MCF 10A (cell line): ENCODE results near the gene VILL. TPM values are rescaled to one million over a fixed set of nuclear protein-coding genes. Genes with fewer than 3 reads are reported as not detected.

Source experiments
- BruUV-seq: library from RNA; stranded (reverse); fragments of 400-500 nt; replicated peaks from 2 replicates; lab custom pipeline; 2021; lab: Mats Ljungman, UMichigan
- CTCF ChIA-PET: fragments of 300-600 bp; sonication (Branson Sonifier 250); formaldehyde crosslinking; extraction: SDS; loops from one replicate; lab custom pipeline; 2021; ENCODE audit warnings: antibody characterized with exemption, inconsistent platforms; lab: Yijun Ruan, JAX
- POLR2A ChIA-PET: fragments of 300-600, 350-650 bp; sonication (Branson Sonifier 250); formaldehyde crosslinking; extraction: SDS; loops from one replicate; lab custom pipeline; 2020; ENCODE audit warnings: antibody characterized with exemption, inconsistent platforms; lab: Yijun Ruan, JAX
- DNase-seq: peaks from one replicate; pipeline ENCODE4 v3.0.0-alpha.2; 2018; ENCODE audit not compliant: unreplicated experiment
- H3K27ac Mint-ChIP-seq: one replicate; pipeline ENCODE4 v1.8.0; 2022; ENCODE audit warnings: mild to moderate bottlenecking, low read depth, mixed read lengths; ENCODE audit not compliant: unreplicated experiment
- H3K27me3 Mint-ChIP-seq: one replicate; pipeline ENCODE4 v1.8.0; 2022; ENCODE audit warnings: mixed read lengths; ENCODE audit not compliant: insufficient read depth, unreplicated experiment
- H3K36me3 Mint-ChIP-seq: one replicate; pipeline ENCODE4 v1.8.0; 2022; ENCODE audit warnings: mild to moderate bottlenecking, moderate library complexity, mixed read lengths; ENCODE audit not compliant: insufficient read depth, unreplicated experiment
- H3K4me1 Mint-ChIP-seq: one replicate; pipeline ENCODE4 v1.8.0; 2022; ENCODE audit warnings: mixed read lengths; ENCODE audit not compliant: insufficient read depth, unreplicated experiment
- H3K4me3 Mint-ChIP-seq: one replicate; pipeline ENCODE4 v1.8.0; 2022; ENCODE audit warnings: mild to moderate bottlenecking, moderate library complexity, mixed read lengths; ENCODE audit not compliant: unreplicated experiment
- H3K9me3 Mint-ChIP-seq: one replicate; pipeline ENCODE4 v1.8.0; 2022; ENCODE audit warnings: mixed read lengths; ENCODE audit not compliant: unreplicated experiment
- intact Hi-C: fragments of 100-400 bp; cut with micrococcal nuclease; formaldehyde crosslinking; loops from 2 replicates; pipeline ENCODE4 v1.14.1; 2022
- total RNA-seq: library from RNA; stranded (reverse); gene quantifications from 2 replicates; pipeline ENCODE4 v1.2.3, GENCODE V29; 2022
- TF ChIP-seq, protein P1 (sequence below): fragments of 200-600 bp; IDR thresholded peaks from one replicate; pipeline ENCODE4 v1.8.0; 2022; ENCODE audit warnings: antibody characterized with exemption, mild to moderate bottlenecking; ENCODE audit not compliant: unreplicated experiment

Gene VILL
- total RNA-seq, 1 experiment from 2014 or later: not detected

DNA sequence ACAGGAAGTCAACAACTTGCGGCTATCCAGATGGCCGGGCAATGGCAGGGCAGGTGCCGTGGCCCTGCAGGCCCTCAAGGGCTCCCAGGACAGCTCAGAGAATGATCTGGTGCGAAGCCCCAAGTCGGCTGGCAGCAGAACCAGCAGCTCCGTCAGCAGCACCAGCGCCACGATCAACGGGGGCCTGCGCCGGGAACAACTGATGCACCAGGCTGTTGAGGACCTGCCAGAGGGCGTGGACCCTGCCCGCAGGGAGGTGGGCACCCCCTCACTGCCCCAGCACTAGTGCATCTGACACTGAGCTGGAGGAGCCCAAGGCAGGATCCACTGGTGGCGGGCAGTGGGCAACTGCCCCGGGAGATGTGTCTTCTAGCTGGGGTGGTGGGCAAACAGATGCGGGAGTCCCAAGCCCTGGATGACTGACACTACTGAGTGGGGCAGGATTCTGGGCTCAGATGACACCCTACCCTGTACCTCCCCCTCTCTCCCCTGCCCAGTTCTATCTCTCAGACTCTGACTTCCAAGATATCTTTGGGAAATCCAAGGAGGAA is 15.9 kb downstream of the VILL start:
- no peak overlapping the region for H3K4me3 Mint-ChIP-seq
- POLR2A ChIA-PET: no interaction called here
- CTCF ChIA-PET: interaction anchor here (1.0 to 1.2 kb wide), 2 partner anchors 26 to 28 kb away, joined by 3 to 4 read pairs; no protein-coding TSS in a partner anchor
- no peak overlapping the region for H3K27ac Mint-ChIP-seq
- peaks cover 21% of the 10 kb centered on the region for H3K4me1 Mint-ChIP-seq
- TF ChIP-seq, protein P1, sequence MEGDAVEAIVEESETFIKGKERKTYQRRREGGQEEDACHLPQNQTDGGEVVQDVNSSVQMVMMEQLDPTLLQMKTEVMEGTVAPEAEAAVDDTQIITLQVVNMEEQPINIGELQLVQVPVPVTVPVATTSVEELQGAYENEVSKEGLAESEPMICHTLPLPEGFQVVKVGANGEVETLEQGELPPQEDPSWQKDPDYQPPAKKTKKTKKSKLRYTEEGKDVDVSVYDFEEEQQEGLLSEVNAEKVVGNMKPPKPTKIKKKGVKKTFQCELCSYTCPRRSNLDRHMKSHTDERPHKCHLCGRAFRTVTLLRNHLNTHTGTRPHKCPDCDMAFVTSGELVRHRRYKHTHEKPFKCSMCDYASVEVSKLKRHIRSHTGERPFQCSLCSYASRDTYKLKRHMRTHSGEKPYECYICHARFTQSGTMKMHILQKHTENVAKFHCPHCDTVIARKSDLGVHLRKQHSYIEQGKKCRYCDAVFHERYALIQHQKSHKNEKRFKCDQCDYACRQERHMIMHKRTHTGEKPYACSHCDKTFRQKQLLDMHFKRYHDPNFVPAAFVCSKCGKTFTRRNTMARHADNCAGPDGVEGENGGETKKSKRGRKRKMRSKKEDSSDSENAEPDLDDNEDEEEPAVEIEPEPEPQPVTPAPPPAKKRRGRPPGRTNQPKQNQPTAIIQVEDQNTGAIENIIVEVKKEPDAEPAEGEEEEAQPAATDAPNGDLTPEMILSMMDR: no peak
- H3K9me3 Mint-ChIP-seq: no peaks in the 10 kb centered on the region
- DNase-seq: no peak
- intact Hi-C loops: loop anchor here (10.0 kb wide), 1 partner anchor 338 kb away; the partner anchor contains the start of gene XYLB
- H3K27me3 Mint-ChIP-seq: no peaks in the 10 kb centered on the region
- H3K36me3 Mint-ChIP-seq: peaks cover 5% of the 10 kb centered on the region
- BruUV-seq: no TSS peak

DNA sequence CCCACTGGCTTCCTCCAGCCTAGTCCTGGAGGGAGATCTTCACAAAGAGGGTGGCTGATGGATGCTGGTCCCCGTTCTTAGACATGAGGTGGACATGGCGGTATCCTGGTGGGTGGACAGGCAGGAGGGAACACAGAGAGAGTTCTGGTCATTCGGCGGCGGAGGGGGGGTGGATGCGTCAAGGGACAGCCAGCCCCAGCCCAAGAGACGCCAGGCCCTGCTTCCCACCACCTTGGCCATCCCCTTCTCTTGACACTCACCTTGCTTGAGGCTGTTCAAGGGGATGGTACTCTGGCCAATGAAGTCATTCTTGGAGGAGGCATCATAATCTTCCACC is 17.1 kb downstream of the VILL start:
- peaks cover 5% of the 10 kb centered on the region for H3K36me3 Mint-ChIP-seq
- no peak overlapping the region for H3K4me3 Mint-ChIP-seq
- intact Hi-C loops: loop anchor here (10.0 kb wide), 1 partner anchor 337 kb away; the partner anchor contains the start of gene XYLB
- TF ChIP-seq, protein P1: no peak
- CTCF ChIA-PET: no interaction called here
- no peak for DNase-seq
- POLR2A ChIA-PET: interaction anchor here (0.7 kb wide), 1 partner anchor 130 kb away, joined by 3 read pairs; no protein-coding TSS in a partner anchor
- no TSS peak for BruUV-seq
- no peaks in the 10 kb centered on the region for H3K27me3 Mint-ChIP-seq
- H3K9me3 Mint-ChIP-seq: no peaks in the 10 kb centered on the region
- H3K4me1 Mint-ChIP-seq: peaks cover 21% of the 10 kb centered on the region
- H3K27ac Mint-ChIP-seq: no peak overlapping the region

DNA sequence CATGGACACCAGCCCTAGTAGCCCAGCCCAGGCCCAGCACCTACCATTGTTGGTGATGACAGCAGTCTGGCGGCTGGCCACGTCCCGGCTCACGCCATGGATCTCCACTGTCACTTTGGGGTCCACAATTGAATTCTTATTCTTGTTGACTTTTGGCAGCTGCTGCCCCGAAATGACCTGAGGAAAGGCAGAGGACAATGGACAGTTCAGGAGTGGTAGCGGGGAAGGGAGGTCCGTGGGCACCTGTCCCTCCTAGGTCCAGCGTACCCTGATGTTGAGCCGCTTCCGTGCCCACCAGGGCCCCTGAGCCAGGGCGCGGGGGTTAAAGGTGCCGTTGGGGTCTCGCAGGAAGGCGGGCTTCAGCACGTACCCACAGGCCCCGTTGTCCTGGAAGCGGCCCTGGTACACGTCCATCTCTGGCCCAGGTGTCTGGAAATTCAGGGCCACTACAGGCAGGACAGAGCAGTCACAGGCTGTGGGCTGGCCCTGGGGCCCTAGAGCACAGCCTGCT is 17.7 kb downstream of the VILL start:
- Mint-ChIP-seq H3K4me3 (no peak overlapping the region), H3K9me3 (no peaks in the 10 kb centered on the region), H3K4me1 (peaks cover 20% of the 10 kb centered on the region), H3K36me3 (peaks cover 5% of the 10 kb centered on the region), H3K27ac (no peak overlapping the region), H3K27me3 (no peaks in the 10 kb centered on the region)
- POLR2A ChIA-PET: no interaction called here
- TF ChIP-seq, protein P1: no peak
- intact Hi-C loops: loop anchor here (10.0 kb wide), 1 partner anchor 337 kb away; the partner anchor contains the start of gene XYLB
- CTCF ChIA-PET: no interaction called here
- no TSS peak for BruUV-seq
- DNase-seq: no peak

DNA sequence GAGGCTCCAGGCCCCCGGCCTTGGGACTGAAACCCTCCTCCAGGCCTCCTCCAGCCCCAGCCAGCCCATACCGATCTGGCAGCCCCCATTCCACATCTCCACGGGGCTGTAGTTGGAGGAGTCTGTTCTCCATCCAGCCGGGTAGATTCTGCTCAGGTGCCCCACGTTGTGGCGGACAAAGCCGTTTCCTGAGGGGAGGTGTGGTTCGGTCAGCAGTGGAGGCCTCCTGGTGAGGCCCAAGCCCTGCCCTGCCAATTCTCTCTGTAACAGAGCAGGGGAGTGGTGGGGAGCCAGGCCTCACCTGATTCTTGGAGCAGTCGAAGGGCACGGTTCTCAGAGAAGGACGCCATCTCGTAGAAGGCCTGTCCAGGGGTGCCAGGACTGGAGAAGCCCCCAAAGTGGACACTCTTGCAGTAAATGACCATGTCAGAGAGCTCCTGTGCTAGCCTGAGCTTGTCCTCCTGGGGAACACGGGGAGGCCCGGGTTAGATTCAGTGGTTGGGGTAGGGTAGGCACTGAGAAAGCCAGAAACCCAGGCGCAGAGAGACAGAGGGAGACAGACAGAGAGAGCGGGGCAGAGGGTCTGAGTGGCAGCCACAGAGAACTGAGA is 18.5 kb downstream of the VILL start:
- no TSS peak for BruUV-seq
- Mint-ChIP-seq H3K9me3 (no peaks in the 10 kb centered on the region), H3K27me3 (no peaks in the 10 kb centered on the region), H3K4me3 (no peak overlapping the region), H3K27ac (no peak overlapping the region), H3K36me3 (peaks cover 5% of the 10 kb centered on the region), H3K4me1 (peaks cover 14% of the 10 kb centered on the region)
- TF ChIP-seq, protein P1: no peak
- DNase-seq: no peak
- intact Hi-C loops: loop anchor here (10.0 kb wide), 1 partner anchor 336 kb away; the partner anchor contains the start of gene XYLB
- CTCF ChIA-PET: no interaction called here
- POLR2A ChIA-PET: no interaction called here
